Kidney epithelial cell (primary cell): ENCODE results near the gene LTBP1. TPM values are rescaled to one million over a fixed set of nuclear protein-coding genes. Genes with fewer than 3 reads are reported as not detected.

Experiments
- DNase-seq: peaks from one replicate; pipeline ENCODE4 v3.0.0-alpha.2; 2010; ENCODE audit warnings: low read depth
- H3K27me3 ChIP-seq: 2 replicates; pipeline ENCODE4 v1.6.0; 2011; ENCODE audit warnings: low read length; ENCODE audit not compliant: control insufficient read depth, insufficient read depth
- H3K36me3 ChIP-seq: 2 replicates; pipeline ENCODE4 v1.5.1; 2011; ENCODE audit warnings: low read length; ENCODE audit not compliant: control insufficient read depth, insufficient read depth
- H3K4me3 ChIP-seq: 2 replicates; pipeline ENCODE4 v1.5.1; 2011; ENCODE audit warnings: low read depth, mild to moderate bottlenecking, control low read depth, low read length
- total RNA-seq: library from RNA; depleted of rRNA; stranded (reverse); fragments of >200 nt; gene quantifications from 2 replicates; pipeline ENCODE4 v1.2.3, GENCODE V29; 2015
- TF ChIP-seq, protein P1 (sequence below): IDR thresholded peaks from 2 replicates; pipeline ENCODE4 v1.5.1; 2011; ENCODE audit warnings: mild to moderate bottlenecking, moderate library complexity, low read length, control low read depth, inconsistent platforms; ENCODE audit not compliant: insufficient read depth, poor library complexity, severe bottlenecking

Gene LTBP1
- total RNA-seq, 1 donor from 2014 or later, result 39.3 TPM

DNA sequence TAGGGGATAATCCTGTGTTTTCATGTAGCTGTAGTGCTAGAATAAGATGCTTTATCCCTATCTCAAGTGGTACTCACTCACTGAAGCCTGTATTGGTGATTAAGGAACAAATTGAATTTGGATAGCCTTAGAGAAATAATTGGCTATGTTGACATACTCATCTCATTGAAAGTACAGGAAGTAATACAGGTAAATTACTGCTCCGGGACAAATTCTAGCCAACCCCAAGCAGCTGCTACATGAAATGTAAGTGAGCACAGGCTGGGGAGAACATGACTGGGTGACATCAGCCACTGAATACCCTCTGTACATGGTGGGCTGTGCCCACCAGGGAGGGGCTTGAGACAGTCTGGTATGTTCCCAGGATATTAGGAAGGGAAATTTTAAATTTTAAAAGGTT, 341.3 kb downstream of the LTBP1 start:
- DNase-seq, result no peak
- Histone ChIP-seq H3K4me3 (no peak overlapping the region), H3K36me3 (no peaks in the 10 kb centered on the region), H3K27me3 (no peaks in the 10 kb centered on the region)
- TF ChIP-seq, protein P1, sequence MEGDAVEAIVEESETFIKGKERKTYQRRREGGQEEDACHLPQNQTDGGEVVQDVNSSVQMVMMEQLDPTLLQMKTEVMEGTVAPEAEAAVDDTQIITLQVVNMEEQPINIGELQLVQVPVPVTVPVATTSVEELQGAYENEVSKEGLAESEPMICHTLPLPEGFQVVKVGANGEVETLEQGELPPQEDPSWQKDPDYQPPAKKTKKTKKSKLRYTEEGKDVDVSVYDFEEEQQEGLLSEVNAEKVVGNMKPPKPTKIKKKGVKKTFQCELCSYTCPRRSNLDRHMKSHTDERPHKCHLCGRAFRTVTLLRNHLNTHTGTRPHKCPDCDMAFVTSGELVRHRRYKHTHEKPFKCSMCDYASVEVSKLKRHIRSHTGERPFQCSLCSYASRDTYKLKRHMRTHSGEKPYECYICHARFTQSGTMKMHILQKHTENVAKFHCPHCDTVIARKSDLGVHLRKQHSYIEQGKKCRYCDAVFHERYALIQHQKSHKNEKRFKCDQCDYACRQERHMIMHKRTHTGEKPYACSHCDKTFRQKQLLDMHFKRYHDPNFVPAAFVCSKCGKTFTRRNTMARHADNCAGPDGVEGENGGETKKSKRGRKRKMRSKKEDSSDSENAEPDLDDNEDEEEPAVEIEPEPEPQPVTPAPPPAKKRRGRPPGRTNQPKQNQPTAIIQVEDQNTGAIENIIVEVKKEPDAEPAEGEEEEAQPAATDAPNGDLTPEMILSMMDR, result no peak

DNA sequence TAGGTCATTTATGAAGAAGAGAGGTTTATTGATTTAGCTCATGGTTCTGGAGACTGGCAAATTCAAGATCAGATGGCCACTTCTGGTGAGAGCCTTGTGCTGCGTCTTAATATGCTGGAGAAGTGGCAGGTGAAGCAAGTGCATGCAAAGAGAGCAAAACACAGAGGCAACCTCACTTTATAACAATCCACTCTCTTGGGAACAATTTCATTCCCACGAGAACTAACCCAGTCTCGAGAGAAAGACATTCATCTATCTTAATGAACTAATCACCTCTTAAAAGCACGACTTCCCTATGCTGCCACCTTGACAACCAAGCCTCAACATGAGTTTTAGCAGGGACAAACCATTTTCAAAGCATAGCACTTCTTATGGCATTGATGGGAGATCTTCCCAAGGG, 343.2 kb downstream of the LTBP1 start:
- no peak for DNase-seq
- Histone ChIP-seq H3K36me3 (no peaks in the 10 kb centered on the region), H3K4me3 (no peak overlapping the region), H3K27me3 (no peaks in the 10 kb centered on the region)
- TF ChIP-seq, protein P1, result no peak

DNA sequence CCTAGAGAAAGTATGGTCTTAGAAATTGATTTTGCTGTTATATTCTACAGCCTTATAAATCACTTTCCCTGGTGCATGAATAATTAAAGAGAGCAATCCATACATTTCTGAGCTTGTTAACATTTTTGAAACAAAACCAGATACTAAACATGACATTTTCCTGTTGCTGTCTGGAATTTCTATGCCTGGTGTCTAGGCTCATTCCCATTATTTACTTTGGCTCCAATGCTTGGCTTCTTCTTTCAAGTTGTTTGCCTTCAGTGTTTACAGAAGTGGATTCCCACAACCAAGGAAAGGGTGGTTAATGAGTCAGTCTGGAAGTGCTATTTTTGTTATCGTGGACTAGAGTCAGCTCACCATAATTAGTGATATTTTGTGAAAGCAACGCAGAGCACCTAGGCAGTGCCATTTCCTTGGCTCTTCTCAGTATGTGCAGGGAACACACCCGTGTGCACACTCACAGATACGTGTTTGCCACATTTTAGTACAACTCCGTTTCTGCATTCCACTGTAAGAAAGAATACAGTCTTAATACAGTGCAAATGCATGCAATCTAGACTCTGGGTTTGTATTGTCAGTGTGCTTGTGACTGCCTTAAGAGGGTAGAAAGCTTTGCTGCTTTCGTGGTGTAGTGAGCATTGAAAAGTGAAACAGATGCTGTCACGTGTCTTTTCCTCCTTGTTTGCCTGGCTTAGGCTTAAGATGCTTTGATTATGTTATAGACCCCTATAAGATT, 344.7 kb downstream of the LTBP1 start:
- Histone ChIP-seq H3K27me3 (no peaks in the 10 kb centered on the region), H3K4me3 (no peak overlapping the region), H3K36me3 (no peaks in the 10 kb centered on the region)
- TF ChIP-seq, protein P1, result no peak
- peak; percentile 59 for DNase-seq

DNA sequence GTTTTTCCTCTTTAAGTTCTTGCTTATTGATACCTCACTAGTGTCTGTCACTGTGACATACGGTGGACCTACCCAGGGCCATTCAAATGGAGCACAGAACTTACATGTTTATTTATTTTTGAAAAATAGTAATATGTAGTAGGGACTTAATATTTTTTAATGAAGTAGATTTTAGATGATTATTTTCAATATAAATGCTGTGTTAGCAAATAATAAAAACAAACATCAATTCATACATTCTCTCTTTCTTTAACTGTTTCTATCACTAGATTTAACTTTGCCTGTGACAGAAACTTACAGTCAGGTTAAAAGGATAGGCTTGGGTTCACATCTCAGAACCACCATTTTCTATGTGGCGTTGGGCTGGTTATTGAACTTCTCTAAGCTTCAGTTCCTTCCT, 345.3 kb downstream of the LTBP1 start:
- Histone ChIP-seq H3K4me3 (no peak overlapping the region), H3K36me3 (no peaks in the 10 kb centered on the region), H3K27me3 (no peaks in the 10 kb centered on the region)
- TF ChIP-seq, protein P1, result no peak
- no peak for DNase-seq

DNA sequence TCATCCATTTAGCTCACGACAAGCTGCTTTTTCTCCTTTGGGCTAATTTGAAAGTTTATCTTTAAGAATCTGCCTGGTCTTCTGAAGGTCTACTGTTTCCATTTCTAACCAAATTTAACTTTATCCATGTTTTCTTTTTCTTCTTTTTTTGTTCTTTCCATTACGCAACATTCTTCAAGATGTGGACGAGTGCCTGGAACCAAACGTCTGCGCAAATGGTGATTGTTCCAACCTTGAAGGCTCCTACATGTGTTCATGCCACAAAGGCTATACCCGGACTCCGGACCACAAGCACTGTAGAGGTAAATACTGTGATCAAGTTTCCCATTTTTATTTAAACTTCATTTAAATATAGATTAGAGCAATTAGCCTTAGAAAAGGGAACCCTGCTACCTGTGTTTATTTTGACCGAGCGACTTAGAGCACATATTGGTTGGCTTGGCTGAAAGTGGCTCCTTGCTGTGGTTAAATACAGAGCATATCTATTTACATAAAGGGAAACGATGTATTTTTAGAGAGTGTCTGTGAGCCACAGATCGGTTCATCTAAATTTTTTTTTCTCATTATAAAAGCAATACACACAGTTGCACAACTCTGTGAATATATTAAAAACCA, 346.3 kb downstream of the LTBP1 start:
- TF ChIP-seq, protein P1, result no peak
- Histone ChIP-seq H3K36me3 (no peaks in the 10 kb centered on the region), H3K27me3 (no peaks in the 10 kb centered on the region), H3K4me3 (no peak overlapping the region)
- DNase-seq, result no peak
